Activated naive CD4-positive, alpha-beta T cell treated with anti-CD3 and anti-CD28 coated beads, Interleukin-2, amount 50 U/mL, for 24 hours (primary cell): ENCODE results near the gene ACP6.
"Not testable (repeated sequence)": the region's sequence is repeated elsewhere in the genome, so short reads cannot be mapped to it uniquely, and the experiment has no call there.

Experiments
- H3K27ac Mint-ChIP-seq: one replicate; pipeline ENCODE4 v1.8.0; 2021; ENCODE audit warnings: mild to moderate bottlenecking, mixed read lengths
- H3K27me3 Mint-ChIP-seq: one replicate; pipeline ENCODE4 v1.8.0; 2021; ENCODE audit warnings: mixed read lengths
- H3K36me3 Mint-ChIP-seq: one replicate; pipeline ENCODE4 v1.8.0; 2021; ENCODE audit warnings: mixed read lengths
- H3K4me1 Mint-ChIP-seq: one replicate; pipeline ENCODE4 v1.8.0; 2021; ENCODE audit warnings: mixed read lengths
- H3K4me3 Mint-ChIP-seq: one replicate; pipeline ENCODE4 v1.8.0; 2021; ENCODE audit warnings: mild to moderate bottlenecking, mixed read lengths
- H3K9me3 Mint-ChIP-seq: one replicate; pipeline ENCODE4 v1.8.0; 2021; ENCODE audit warnings: mixed read lengths

The ACP6 gene

GRCh38 chr1:147670319-147671001 lies at the start of gene ACP6:
ACP6 (minus strand) TSS chr1:147670524; CDS start chr1:147670048, 476 bp downstream.
- H3K27ac Mint-ChIP-seq: peak within 1 kb of the TSS; percentile 83
- no peaks in the 10 kb centered on the region for H3K27me3 Mint-ChIP-seq
- peaks cover 25% of the 10 kb centered on the region for H3K4me1 Mint-ChIP-seq
- no peaks in the 10 kb centered on the region for H3K9me3 Mint-ChIP-seq
- peak within 1 kb of the TSS; percentile 97 for H3K4me3 Mint-ChIP-seq
- no peaks in the 10 kb centered on the region for H3K36me3 Mint-ChIP-seq

- Mint-ChIP-seq H3K27ac (no peak overlapping the region), H3K36me3 (peaks cover 1% of the 10 kb centered on the region), H3K9me3 (no peaks in the 10 kb centered on the region), H3K4me1 (peaks cover 8% of the 10 kb centered on the region), H3K4me3 (no peak overlapping the region), H3K27me3 (peaks cover 11% of the 10 kb centered on the region)
Measured at GRCh38 chr1:147719711-147720225, 49.4 kb upstream of the ACP6 start.

- Mint-ChIP-seq H3K4me3 (no peak overlapping the region), H3K4me1 (peaks cover 8% of the 10 kb centered on the region), H3K27me3 (peaks cover 12% of the 10 kb centered on the region), H3K27ac (no peak overlapping the region), H3K36me3 (peaks cover 1% of the 10 kb centered on the region), H3K9me3 (no peaks in the 10 kb centered on the region)
Measured at GRCh38 chr1:147719029-147719698, 48.8 kb upstream of the ACP6 start.

GRCh38 chr1:147717706-147718097 lies 47.4 kb upstream of the ACP6 start:
- peaks cover 8% of the 10 kb centered on the region for H3K4me1 Mint-ChIP-seq
- H3K9me3 Mint-ChIP-seq: no peaks in the 10 kb centered on the region
- H3K4me3 Mint-ChIP-seq: no peak overlapping the region
- peaks cover 1% of the 10 kb centered on the region for H3K36me3 Mint-ChIP-seq
- H3K27me3 Mint-ChIP-seq: peaks cover 12% of the 10 kb centered on the region
- H3K27ac Mint-ChIP-seq: no peak overlapping the region

GRCh38 chr1:147717051-147717705 lies 46.9 kb upstream of the ACP6 start:
- H3K4me1 Mint-ChIP-seq: peaks cover 8% of the 10 kb centered on the region
- peaks cover 1% of the 10 kb centered on the region for H3K36me3 Mint-ChIP-seq
- peaks cover 12% of the 10 kb centered on the region for H3K27me3 Mint-ChIP-seq
- no peak overlapping the region for H3K27ac Mint-ChIP-seq
- no peaks in the 10 kb centered on the region for H3K9me3 Mint-ChIP-seq
- H3K4me3 Mint-ChIP-seq: no peak overlapping the region

- peaks cover 7% of the 10 kb centered on the region for H3K4me1 Mint-ChIP-seq
- H3K4me3 Mint-ChIP-seq: no peak overlapping the region
- H3K9me3 Mint-ChIP-seq: no peaks in the 10 kb centered on the region
- H3K27me3 Mint-ChIP-seq: peaks cover 12% of the 10 kb centered on the region
- no peak overlapping the region for H3K27ac Mint-ChIP-seq
- no peaks in the 10 kb centered on the region for H3K36me3 Mint-ChIP-seq
Measured at GRCh38 chr1:147712605-147713004, 42.3 kb upstream of the ACP6 start.

- peaks cover 2% of the 10 kb centered on the region for H3K27me3 Mint-ChIP-seq
- H3K4me1 Mint-ChIP-seq: peaks cover 14% of the 10 kb centered on the region
- H3K4me3 Mint-ChIP-seq: peak overlapping the region; percentile 63
- no peaks in the 10 kb centered on the region for H3K9me3 Mint-ChIP-seq
- H3K27ac Mint-ChIP-seq: peak overlapping the region; percentile 69
- H3K36me3 Mint-ChIP-seq: no peaks in the 10 kb centered on the region
Measured at GRCh38 chr1:147700042-147701006, 30.0 kb upstream of the ACP6 start.

GRCh38 chr1:147699686-147700041 lies 29.3 kb upstream of the ACP6 start:
- peaks cover 14% of the 10 kb centered on the region for H3K4me1 Mint-ChIP-seq
- no peak overlapping the region for H3K27ac Mint-ChIP-seq

GRCh38 chr1:147683163-147683763 lies 12.9 kb upstream of the ACP6 start:
- Mint-ChIP-seq H3K4me3 (no peak overlapping the region), H3K27ac (no peak overlapping the region), H3K36me3 (peaks cover 4% of the 10 kb centered on the region), H3K4me1 (no peaks in the 10 kb centered on the region), H3K27me3 (peaks cover 4% of the 10 kb centered on the region), H3K9me3 (peaks cover 14% of the 10 kb centered on the region)

More at GRCh38 chr1:147699686-147700041, 29.3 kb upstream of the ACP6 start:
- Mint-ChIP-seq H3K36me3 (no peaks in the 10 kb centered on the region), H3K27me3 (peaks cover 3% of the 10 kb centered on the region), H3K9me3 (no peaks in the 10 kb centered on the region), H3K4me3 (no peak overlapping the region)

- H3K4me1 Mint-ChIP-seq, H3K27me3 Mint-ChIP-seq, H3K27ac Mint-ChIP-seq, H3K4me3 Mint-ChIP-seq, H3K36me3 Mint-ChIP-seq: not testable (repeated sequence)
- peaks cover 14% of the 10 kb centered on the region for H3K9me3 Mint-ChIP-seq
Measured at GRCh38 chr1:147680608-147681235, 10.4 kb upstream of the ACP6 start.

GRCh38 chr1:147677681-147678080 lies 7.4 kb upstream of the ACP6 start:
- H3K27me3 Mint-ChIP-seq, H3K4me3 Mint-ChIP-seq, H3K36me3 Mint-ChIP-seq, H3K27ac Mint-ChIP-seq, H3K9me3 Mint-ChIP-seq, H3K4me1 Mint-ChIP-seq: not testable (repeated sequence)

GRCh38 chr1:147676311-147677085 lies 6.2 kb upstream of the ACP6 start:
- Mint-ChIP-seq H3K27ac (no peak overlapping the region), H3K27me3 (no peaks in the 10 kb centered on the region), H3K4me1 (no peaks in the 10 kb centered on the region), H3K4me3 (no peak overlapping the region), H3K9me3 (no peaks in the 10 kb centered on the region), H3K36me3 (no peaks in the 10 kb centered on the region)

GRCh38 chr1:147673816-147674215 lies 3.5 kb upstream of the ACP6 start:
- peaks cover 15% of the 10 kb centered on the region for H3K4me1 Mint-ChIP-seq
- H3K9me3 Mint-ChIP-seq: no peaks in the 10 kb centered on the region
- H3K4me3 Mint-ChIP-seq: no peak overlapping the region
- H3K36me3 Mint-ChIP-seq: no peaks in the 10 kb centered on the region
- H3K27me3 Mint-ChIP-seq: no peaks in the 10 kb centered on the region
- no peak overlapping the region for H3K27ac Mint-ChIP-seq

GRCh38 chr1:147673406-147673805 lies 3.1 kb upstream of the ACP6 start:
- no peaks in the 10 kb centered on the region for H3K9me3 Mint-ChIP-seq
- H3K27ac Mint-ChIP-seq: no peak overlapping the region
- peaks cover 19% of the 10 kb centered on the region for H3K4me1 Mint-ChIP-seq
- H3K4me3 Mint-ChIP-seq: no peak overlapping the region
- no peaks in the 10 kb centered on the region for H3K36me3 Mint-ChIP-seq
- no peaks in the 10 kb centered on the region for H3K27me3 Mint-ChIP-seq
